ENCODE results near the gene GALC.

GALC gene

GRCh38 chr14:88005978-88006851, 13.2 kb upstream of the GALC start:
- DNase-seq, result peak; percentile 47 to 63

- peak; percentile 7 to 8 for DNase-seq
Measured at GRCh38 chr14:88005050-88005481, 12.1 kb upstream of the GALC start, which contains the start of gene GPR65. Gene GPR65, plus strand, starts transcription at chr14:88005135. Its CDS starts 5,713 bp downstream, at chr14:88010848.

GRCh38 chr14:88004506-88005036, 11.6 kb upstream of the GALC start:
- no peak for DNase-seq

- no peak for DNase-seq
Measured at GRCh38 chr14:88003425-88003824, 10.4 kb upstream of the GALC start.

GRCh38 chr14:88002421-88003075, 9.6 kb upstream of the GALC start:
- no peak for DNase-seq

- DNase-seq, result no peak
Measured at GRCh38 chr14:87999277-87999676, 6.3 kb upstream of the GALC start.

- DNase-seq, result no peak
Measured at GRCh38 chr14:87998482-87998881, 5.5 kb upstream of the GALC start.

- no peak for DNase-seq
Measured at GRCh38 chr14:87996291-87996592, 3.3 kb upstream of the GALC start.

- no peak for DNase-seq
Measured at GRCh38 chr14:87995500-87996290, 2.7 kb upstream of the GALC start.

- DNase-seq, result no peak
Measured at GRCh38 chr14:87994974-87995373, 2.0 kb upstream of the GALC start.

- DNase-seq, result no peak
Measured at GRCh38 chr14:87992346-87992717, 650 bp downstream of the GALC start.

- no peak for DNase-seq
Measured at GRCh38 chr14:87990682-87991081, 2.3 kb downstream of the GALC start.

- DNase-seq, result no peak
Measured at GRCh38 chr14:87989956-87990299, 3.1 kb downstream of the GALC start.

GRCh38 chr14:87989221-87989955, 3.6 kb downstream of the GALC start:
- DNase-seq, result no peak

GRCh38 chr14:87979689-87980088, 13.3 kb downstream of the GALC start:
- no peak for DNase-seq

GRCh38 chr14:87975636-87976035, 17.3 kb downstream of the GALC start:
- no peak for DNase-seq

GRCh38 chr14:87971010-87971409, 22.0 kb downstream of the GALC start:
- no peak for DNase-seq

GRCh38 chr14:87967496-87967895, 25.5 kb downstream of the GALC start:
- DNase-seq, result no peak

- DNase-seq, result no peak
Measured at GRCh38 chr14:87966816-87967215, 26.2 kb downstream of the GALC start.

GRCh38 chr14:87961246-87961645, 31.7 kb downstream of the GALC start:
- no peak for DNase-seq

- DNase-seq, result no peak
Measured at GRCh38 chr14:87960013-87960787, 32.8 kb downstream of the GALC start.

- DNase-seq, result no peak
Measured at GRCh38 chr14:87955501-87955900, 37.5 kb downstream of the GALC start.
